Stomach (tissue), 4 donors: ENCODE measurements around the gene OASL.

Source experiments
- CTCF ChIP-seq, 7 experiments: fragments of 450-650 bp in 4 of 7; fragments of 200-600 bp in 3 of 7; sonication (generic) in 3 of 7; IDR thresholded peaks; one replicate each; pipeline ENCODE4 v1.5.1; 2016 to 2019; ENCODE audit warnings: antibody characterized with exemption in 7 of 7, control low read depth in 2 of 7, mild to moderate bottlenecking in 1 of 7
- EP300 ChIP-seq: sonication (generic); formaldehyde crosslinking; IDR thresholded peaks from one replicate; pipeline ENCODE4 v1.6.1; 2017; ENCODE audit warnings: antibody characterized with exemption
- POLR2A ChIP-seq, 4 donors: fragments of 450-650 bp; IDR thresholded peaks; one replicate each; pipeline ENCODE4 v1.6.1; 2016; ENCODE audit warnings: antibody characterized with exemption in 4 of 4, control low read depth in 2 of 4, mild to moderate bottlenecking in 1 of 4, moderate library complexity in 1 of 4
- POLR2AphosphoS5 ChIP-seq, 3 donors: sonication (generic); formaldehyde crosslinking; IDR thresholded peaks; one replicate each; pipeline ENCODE4 v1.6.1; 2016; ENCODE audit warnings: antibody characterized with exemption in 3 of 3

DNA sequence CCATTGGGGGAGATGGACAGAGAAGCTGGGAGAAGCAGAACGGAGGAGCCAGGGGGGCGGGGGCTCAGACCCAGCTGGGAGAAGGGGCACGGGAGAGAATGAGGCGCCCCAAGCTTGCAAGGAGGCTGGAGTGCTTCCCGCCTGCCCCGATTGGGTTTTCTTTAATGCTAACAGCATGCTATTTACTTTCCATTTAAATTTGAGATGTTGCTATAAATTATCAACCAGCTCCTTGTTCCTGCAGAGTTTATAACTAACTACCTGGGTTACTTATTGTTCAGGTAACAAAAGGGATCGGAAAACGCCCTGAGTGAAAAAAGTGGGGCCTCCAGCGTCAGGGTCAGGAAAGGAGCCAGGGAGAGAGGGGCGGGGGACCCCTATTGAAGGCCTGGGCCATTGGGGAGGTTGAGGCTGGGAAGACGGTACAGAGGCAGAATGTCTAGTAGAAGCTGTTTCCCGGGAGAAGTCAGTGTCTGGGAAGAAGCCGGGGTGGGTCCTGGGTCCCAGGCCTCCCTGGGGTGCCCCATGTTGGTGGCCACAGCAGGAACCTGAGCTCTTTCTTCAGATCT, 58.2 kb downstream of the OASL start:
- TF ChIP-seq POLR2A (IDR thresholded peaks at IDR 0.05) (peak in 1 of 4 donors; percentile 41), CTCF (IDR thresholded peaks at IDR 0.05) (no peak), POLR2AphosphoS5 (IDR thresholded peaks at IDR 0.05) (peak in 2 of 3 donors; percentile 65 to 74), EP300 (no peak)
